Loucy (cell line): ENCODE measurements around the gene RPRD2.

Experiments used
- H2AFZ ChIP-seq: fragments of 200-600 bp; sonication (generic); 2 replicates; pipeline ENCODE4 v1.6.0; 2016; ENCODE audit warnings: antibody characterized with exemption, mild to moderate bottlenecking, low read length, moderate library complexity
- H3F3A ChIP-seq: fragments of 200-600 bp; 2 replicates; pipeline ENCODE4 v1.6.0; 2016; ENCODE audit warnings: antibody characterized with exemption, low read depth, mild to moderate bottlenecking
- H3K27me3 ChIP-seq: fragments of 200-600 bp; sonication (generic); 2 replicates; pipeline ENCODE4 v1.6.1; 2014; ENCODE audit warnings: low read length, mild to moderate bottlenecking; ENCODE audit not compliant: insufficient read depth, poor library complexity, severe bottlenecking
- H3K36me3 ChIP-seq: fragments of 200-600 bp; sonication (generic); 2 replicates; pipeline ENCODE4 v1.6.1; 2016; ENCODE audit warnings: low read length; ENCODE audit not compliant: insufficient read depth
- H3K4me1 ChIP-seq: fragments of 200-600 bp; sonication (generic); 2 replicates; pipeline ENCODE4 v1.5.1; 2014; ENCODE audit warnings: low read length, mild to moderate bottlenecking; ENCODE audit not compliant: insufficient read depth, poor library complexity, severe bottlenecking
- H3K4me2 ChIP-seq: fragments of 200-600 bp; sonication (generic); 2 replicates; pipeline ENCODE4 v1.6.0; 2014; ENCODE audit warnings: antibody characterized with exemption, low read length, low read depth, mild to moderate bottlenecking; ENCODE audit not compliant: poor library complexity, severe bottlenecking
- H3K4me3 ChIP-seq: fragments of 200-600 bp; sonication (generic); 2 replicates; pipeline ENCODE4 v1.5.1; 2014; ENCODE audit warnings: low read length, mild to moderate bottlenecking, mixed read lengths; ENCODE audit not compliant: poor library complexity, severe bottlenecking
- H3K79me2 ChIP-seq: fragments of 200-600 bp; sonication (generic); 2 replicates; pipeline ENCODE4 v1.6.1; 2014; ENCODE audit warnings: low read length; ENCODE audit not compliant: insufficient read depth
- H3K9ac ChIP-seq: fragments of 200-600 bp; sonication (generic); 2 replicates; pipeline ENCODE4 v1.6.0; 2014; ENCODE audit warnings: mild to moderate bottlenecking, low read depth, low read length, moderate library complexity; ENCODE audit not compliant: poor library complexity, severe bottlenecking
- H3K9me2 ChIP-seq: fragments of 200-600 bp; sonication (generic); replicated peaks from 2 replicates; pipeline ENCODE4 v1.6.1; 2016; ENCODE audit warnings: low read depth, low read length, mixed read lengths
- H3K9me3 ChIP-seq: fragments of 200-600 bp; sonication (generic); 2 replicates; pipeline ENCODE4 v1.6.1; 2014; ENCODE audit warnings: mild to moderate bottlenecking, antibody characterized with exemption, low read length, low read depth; ENCODE audit not compliant: insufficient read depth
- H4K20me1 ChIP-seq: fragments of 200-600 bp; sonication (generic); 2 replicates; pipeline ENCODE4 v1.6.0; 2014; ENCODE audit warnings: antibody characterized with exemption, low read length, mild to moderate bottlenecking; ENCODE audit not compliant: insufficient read depth, poor library complexity, severe bottlenecking
- EZH2phosphoT487 ChIP-seq: fragments of 200-600 bp; IDR thresholded peaks from 2 replicates; pipeline ENCODE4 v1.6.1; 2018; ENCODE audit warnings: antibody characterized with exemption, mild to moderate bottlenecking, moderate library complexity, borderline replicate concordance
- TF ChIP-seq, protein P1 (sequence below): fragments of 200-600 bp; sonication (generic); conservative IDR thresholded peaks from 2 replicates; pipeline ENCODE4 v1.5.1; 2014; ENCODE audit warnings: mild to moderate bottlenecking, antibody characterized with exemption, low read length

RPRD2 gene

DNA sequence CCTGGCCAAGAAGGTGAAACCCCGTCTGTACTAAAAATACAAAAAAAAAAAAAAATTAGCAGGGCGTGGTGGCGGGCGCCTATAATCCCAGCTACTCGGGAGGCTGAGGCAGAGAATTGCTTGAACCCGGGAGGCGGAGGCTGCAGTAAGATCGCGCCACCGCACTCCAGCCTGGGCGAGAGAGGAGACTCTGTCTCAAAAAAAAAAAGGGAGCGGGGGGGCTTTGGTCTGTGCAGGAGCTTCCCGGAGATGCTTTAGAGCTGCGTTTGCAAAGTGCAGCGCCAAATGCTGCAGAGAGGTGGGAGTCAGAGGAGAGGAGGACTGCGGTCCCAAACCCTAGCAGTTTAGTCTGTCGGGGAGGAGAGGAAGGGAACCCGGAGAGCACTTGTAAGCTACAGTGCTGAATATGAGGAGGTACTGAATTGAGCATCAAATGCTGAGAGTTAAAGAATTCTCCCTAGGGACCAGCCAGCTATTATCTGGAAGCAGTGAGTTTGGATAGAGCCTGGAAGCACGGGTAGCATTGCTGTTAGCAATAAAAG, 152.2 kb downstream of the RPRD2 start:
- Histone ChIP-seq H3K9ac (peak overlapping the region; percentile 69), H2AFZ (peak overlapping the region; percentile 96), H3K9me3 (no peaks in the 10 kb centered on the region), H3K9me2 (no peaks in the 10 kb centered on the region), H3K36me3 (no peaks in the 10 kb centered on the region), H3K79me2 (no peaks in the 10 kb centered on the region), H3K4me2 (peak overlapping the region; percentile 83), H3K4me1 (peaks cover 11% of the 10 kb centered on the region), H3K4me3 (peak overlapping the region; percentile 78), H3K27me3 (no peaks in the 10 kb centered on the region), H4K20me1 (no peaks in the 10 kb centered on the region), H3F3A (no peaks in the 10 kb centered on the region)
- TF ChIP-seq, protein P1, sequence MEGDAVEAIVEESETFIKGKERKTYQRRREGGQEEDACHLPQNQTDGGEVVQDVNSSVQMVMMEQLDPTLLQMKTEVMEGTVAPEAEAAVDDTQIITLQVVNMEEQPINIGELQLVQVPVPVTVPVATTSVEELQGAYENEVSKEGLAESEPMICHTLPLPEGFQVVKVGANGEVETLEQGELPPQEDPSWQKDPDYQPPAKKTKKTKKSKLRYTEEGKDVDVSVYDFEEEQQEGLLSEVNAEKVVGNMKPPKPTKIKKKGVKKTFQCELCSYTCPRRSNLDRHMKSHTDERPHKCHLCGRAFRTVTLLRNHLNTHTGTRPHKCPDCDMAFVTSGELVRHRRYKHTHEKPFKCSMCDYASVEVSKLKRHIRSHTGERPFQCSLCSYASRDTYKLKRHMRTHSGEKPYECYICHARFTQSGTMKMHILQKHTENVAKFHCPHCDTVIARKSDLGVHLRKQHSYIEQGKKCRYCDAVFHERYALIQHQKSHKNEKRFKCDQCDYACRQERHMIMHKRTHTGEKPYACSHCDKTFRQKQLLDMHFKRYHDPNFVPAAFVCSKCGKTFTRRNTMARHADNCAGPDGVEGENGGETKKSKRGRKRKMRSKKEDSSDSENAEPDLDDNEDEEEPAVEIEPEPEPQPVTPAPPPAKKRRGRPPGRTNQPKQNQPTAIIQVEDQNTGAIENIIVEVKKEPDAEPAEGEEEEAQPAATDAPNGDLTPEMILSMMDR = no peak
- no peak for TF ChIP-seq EZH2phosphoT487

GRCh38 chr1:150516616-150517015, 152.7 kb downstream of the RPRD2 start:
- TF ChIP-seq EZH2phosphoT487 = no peak
- TF ChIP-seq, protein P1 = peak; percentile 45; the same call in 1 of the 2 replicates
- no peaks in the 10 kb centered on the region for H3K36me3 ChIP-seq
- peak overlapping the region; percentile 78 for H3K4me3 ChIP-seq
- no peaks in the 10 kb centered on the region for H3F3A ChIP-seq
- no peaks in the 10 kb centered on the region for H4K20me1 ChIP-seq
- no peaks in the 10 kb centered on the region for H3K9me2 ChIP-seq
- no peaks in the 10 kb centered on the region for H3K27me3 ChIP-seq
- H3K79me2 ChIP-seq = no peaks in the 10 kb centered on the region
- no peaks in the 10 kb centered on the region for H3K9me3 ChIP-seq
- H2AFZ ChIP-seq = peak overlapping the region; percentile 96
- peaks cover 11% of the 10 kb centered on the region for H3K4me1 ChIP-seq
- H3K4me2 ChIP-seq = peak overlapping the region; percentile 83
- peak overlapping the region; percentile 69 for H3K9ac ChIP-seq

GRCh38 chr1:150521196-150521968, 157.4 kb downstream of the RPRD2 start:
- no peaks in the 10 kb centered on the region for H3K27me3 ChIP-seq
- TF ChIP-seq, protein P1 = no peak
- TF ChIP-seq EZH2phosphoT487 = no peak
- H2AFZ ChIP-seq = no peak overlapping the region
- no peak overlapping the region for H3K9ac ChIP-seq
- no peaks in the 10 kb centered on the region for H3K36me3 ChIP-seq
- no peak overlapping the region for H3K4me2 ChIP-seq
- H3K4me3 ChIP-seq = no peak overlapping the region
- no peaks in the 10 kb centered on the region for H3K79me2 ChIP-seq
- no peaks in the 10 kb centered on the region for H3K9me3 ChIP-seq
- H3K4me1 ChIP-seq = peaks cover 8% of the 10 kb centered on the region
- H3K9me2 ChIP-seq = no peaks in the 10 kb centered on the region
- H3F3A ChIP-seq = no peaks in the 10 kb centered on the region
- H4K20me1 ChIP-seq = no peaks in the 10 kb centered on the region
